IMR-90 (cell line): ENCODE data around the gene CPLX3.

Experiments used
- BHLHE40 ChIP-seq: fragments of 150-350 bp; IDR thresholded peaks from 2 replicates; pipeline ENCODE4 v1.6.1; 2016; ENCODE audit warnings: mild to moderate bottlenecking, low read depth, low read length
- CTCF ChIP-seq: conservative IDR thresholded peaks from 2 replicates; pipeline ENCODE4 v1.5.1; 2012; ENCODE audit warnings: mild to moderate bottlenecking, low read depth, low read length, improper control_type of control experiment
- ELK1 ChIP-seq: fragments of 150-350 bp; IDR thresholded peaks from 2 replicates; pipeline ENCODE4 v1.6.1; 2016; ENCODE audit warnings: low read depth, mild to moderate bottlenecking, low read length, moderate library complexity, borderline replicate concordance
- FOS ChIP-seq: fragments of 150-350 bp; IDR thresholded peaks from 2 replicates; pipeline ENCODE4 v1.6.1; 2016; ENCODE audit warnings: low read depth, low read length
- MAFK ChIP-seq: IDR thresholded peaks from 2 replicates; pipeline ENCODE4 v1.6.1; 2012; ENCODE audit warnings: low read depth, low read length, improper control_type of control experiment
- MAZ ChIP-seq: IDR thresholded peaks from 2 replicates; pipeline ENCODE4 v1.6.1; 2012; ENCODE audit warnings: low read depth, mild to moderate bottlenecking, low read length, improper control_type of control experiment, moderate library complexity, borderline replicate concordance
- MXI1 ChIP-seq: IDR thresholded peaks from 2 replicates; pipeline ENCODE4 v1.6.1; 2012; ENCODE audit warnings: low read depth, mild to moderate bottlenecking, low read length, moderate library complexity, borderline replicate concordance
- NFE2L2 ChIP-seq: fragments of 150-350 bp; IDR thresholded peaks from 2 replicates; pipeline ENCODE4 v1.6.1; 2016; ENCODE audit warnings: low read depth, mild to moderate bottlenecking, low read length
- POLR2A ChIP-seq: IDR thresholded peaks from 2 replicates; pipeline ENCODE4 v1.6.1; 2012; ENCODE audit warnings: mild to moderate bottlenecking, low read depth, low read length
- RAD21 ChIP-seq: IDR thresholded peaks from 2 replicates; pipeline ENCODE4 v1.6.1; 2012; ENCODE audit warnings: low read length, improper control_type of control experiment
- RCOR1 ChIP-seq: IDR thresholded peaks from 2 replicates; pipeline ENCODE4 v1.6.1; 2012; ENCODE audit warnings: mild to moderate bottlenecking, low read length, improper control_type of control experiment; ENCODE audit not compliant: insufficient replicate concordance
- RFX5 ChIP-seq: IDR thresholded peaks from 2 replicates; pipeline ENCODE4 v1.8.0; 2012; ENCODE audit warnings: low read depth, mild to moderate bottlenecking, low read length, moderate library complexity
- SMC3 ChIP-seq: fragments of 150-350 bp; IDR thresholded peaks from 2 replicates; pipeline ENCODE4 v1.6.1; 2016; ENCODE audit warnings: low read depth, mild to moderate bottlenecking, antibody characterized with exemption, low read length, moderate library complexity
- USF2 ChIP-seq: fragments of 150-350 bp; IDR thresholded peaks from 2 replicates; pipeline ENCODE4 v1.6.1; 2017; ENCODE audit warnings: mild to moderate bottlenecking, antibody characterized with exemption, low read length, low read depth

GRCh38 chr15:74828835-74829234 lies 2.4 kb downstream of the CPLX3 start:
- TF ChIP-seq CTCF (no peak), NFE2L2 (no peak), POLR2A (no peak), SMC3 (no peak), ELK1 (no peak), MXI1 (no peak), USF2 (no peak), RAD21 (no peak), BHLHE40 (no peak), MAFK (no peak), FOS (no peak), RCOR1 (no peak), RFX5 (no peak), MAZ (no peak)
